ENCODE results near the gene ZBTB21. TPM values are rescaled to one million over a fixed set of nuclear protein-coding genes. Genes with fewer than 3 reads are reported as not detected.
A peak's percentile ranks its signal among the peaks of the same experiment; 100 is the strongest.

The ZBTB21 gene
- total and polyA plus RNA-seq, 9 of the 15 experiments (the other 6 are each of a cell fraction or from before 2014, with no cell fraction given): 2.2 to 15.2 (median 8.7) TPM

DNA sequence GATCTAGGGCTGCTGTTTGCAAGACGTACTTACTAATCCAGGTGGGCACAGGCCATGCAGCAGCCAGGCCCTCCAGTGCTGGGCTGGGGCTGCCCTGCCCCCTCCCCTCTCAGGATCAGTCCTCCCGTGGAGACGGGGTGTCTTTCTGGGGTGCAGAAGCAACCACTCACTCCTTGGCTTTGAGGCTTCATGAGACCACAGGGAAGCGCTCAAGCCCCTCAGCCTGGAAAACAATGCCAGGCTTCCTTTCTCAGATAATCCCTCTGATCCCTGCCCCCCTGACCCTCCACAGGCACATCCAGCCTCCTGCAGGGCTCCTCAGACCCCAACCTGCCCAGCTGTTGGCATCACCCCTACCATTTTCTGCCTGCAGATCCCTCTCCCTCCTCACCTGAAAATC is 42.5 kb downstream of the ZBTB21 start:
- Histone ChIP-seq H2AFZ (ENCODE audit: low read depth, low read length) (no peak overlapping the region), H3K4me2 (ENCODE audit: insufficient read depth, low read length) (no peak overlapping the region), H3K9ac (ENCODE audit: insufficient read depth in 1 of 2, low read depth in 2 of 2, low read length in 2 of 2) (0 out of 4 replicates have a peak overlapping the region, but pooled peaks of 1 of the 2 experiments have one; percentile 31), H3K9me3 (replicated peaks; ENCODE audit: control insufficient read depth, insufficient read depth, low read depth, low read length) (no peaks in the 10 kb centered on the region), H3K79me2 (ENCODE audit: control insufficient read depth, insufficient read depth, low read length) (no peaks in the 10 kb centered on the region), H3K4me1 (replicated peaks in 1 of 2; ENCODE audit: control insufficient read depth in 2 of 2, insufficient read depth in 2 of 2, low read length in 2 of 2) (peaks cover 0 to 4% of the 10 kb centered on the region in 2 experiments; a peak in 2 of 5 replicates), H3K27ac (ENCODE audit: extremely low read depth, low read depth, low read length) (no peak overlapping the region), H4K20me1 (replicated peaks; ENCODE audit: control insufficient read depth, insufficient read depth, low read length) (no peaks in the 10 kb centered on the region), H3K4me3 (no peak overlapping the region), H3K36me3 (ENCODE audit: control insufficient read depth, insufficient read depth, low read length) (no peaks in the 10 kb centered on the region), H3K27me3 (ENCODE audit: control insufficient read depth in 2 of 2, insufficient read depth in 2 of 2, low read length in 2 of 2) (peaks cover 41 to 82% of the 10 kb centered on the region in 2 experiments), H3K9me1 (ENCODE audit: control insufficient read depth, insufficient read depth, low read length) (no peaks in the 10 kb centered on the region)
- BruUV-seq (replicated peaks): no TSS peak
- 15% methylated on average over 4 of the region's 4 CpGs for WGBS (ENCODE audit: insufficient coverage, low coverage, missing lambda C conversion rate)
- CTCF ChIA-PET (ENCODE audit: low intra/inter-chr PET ratio): interaction anchor here (0.6 kb wide), 1 partner anchor 984 kb away, joined by 3 read pairs; no protein-coding TSS in a partner anchor
- no peak for FAIRE-seq
- in situ Hi-C loops (cut with MboI) (no loop called here), intact Hi-C loops (cut with micrococcal nuclease) (no loop called here)
- POLR2A ChIA-PET: interaction anchor here (0.5 to 1.2 kb wide), 2 partner anchors 10 to 83 kb away, joined by 3 read pairs; no protein-coding TSS in a partner anchor
- no peak for DNase-seq (ENCODE audit: extremely low read depth in 1 of 4, low spot score in 3 of 4)
- ATAC-seq: no peak
- TF ChIP-seq RBM39 (optimal IDR thresholded peaks at IDR 0.05; ENCODE audit: low read depth, low read length) (no peak), EZH2 (IDR thresholded peaks at IDR 0.05; ENCODE audit: borderline replicate concordance, low read depth, low read length) (no peak), ZNF124 (CRISPR knock-in tag; IDR thresholded peaks at IDR 0.05) (no peak), ZNF551 (CRISPR knock-in tag; IDR thresholded peaks at IDR 0.05) (no peak), SMC3 (conservative IDR thresholded peaks at IDR 0.05; ENCODE audit: insufficient read depth, low read depth, low read length) (no peak), MCM3 (IDR thresholded peaks at IDR 0.05) (no peak), FOXK2 (conservative IDR thresholded peaks at IDR 0.05 in 1 of 2, IDR thresholded peaks at IDR 0.05 in 1 of 2; ENCODE audit: low read depth in 2 of 2) (no peak)
- TF ChIP-seq, protein P1, sequence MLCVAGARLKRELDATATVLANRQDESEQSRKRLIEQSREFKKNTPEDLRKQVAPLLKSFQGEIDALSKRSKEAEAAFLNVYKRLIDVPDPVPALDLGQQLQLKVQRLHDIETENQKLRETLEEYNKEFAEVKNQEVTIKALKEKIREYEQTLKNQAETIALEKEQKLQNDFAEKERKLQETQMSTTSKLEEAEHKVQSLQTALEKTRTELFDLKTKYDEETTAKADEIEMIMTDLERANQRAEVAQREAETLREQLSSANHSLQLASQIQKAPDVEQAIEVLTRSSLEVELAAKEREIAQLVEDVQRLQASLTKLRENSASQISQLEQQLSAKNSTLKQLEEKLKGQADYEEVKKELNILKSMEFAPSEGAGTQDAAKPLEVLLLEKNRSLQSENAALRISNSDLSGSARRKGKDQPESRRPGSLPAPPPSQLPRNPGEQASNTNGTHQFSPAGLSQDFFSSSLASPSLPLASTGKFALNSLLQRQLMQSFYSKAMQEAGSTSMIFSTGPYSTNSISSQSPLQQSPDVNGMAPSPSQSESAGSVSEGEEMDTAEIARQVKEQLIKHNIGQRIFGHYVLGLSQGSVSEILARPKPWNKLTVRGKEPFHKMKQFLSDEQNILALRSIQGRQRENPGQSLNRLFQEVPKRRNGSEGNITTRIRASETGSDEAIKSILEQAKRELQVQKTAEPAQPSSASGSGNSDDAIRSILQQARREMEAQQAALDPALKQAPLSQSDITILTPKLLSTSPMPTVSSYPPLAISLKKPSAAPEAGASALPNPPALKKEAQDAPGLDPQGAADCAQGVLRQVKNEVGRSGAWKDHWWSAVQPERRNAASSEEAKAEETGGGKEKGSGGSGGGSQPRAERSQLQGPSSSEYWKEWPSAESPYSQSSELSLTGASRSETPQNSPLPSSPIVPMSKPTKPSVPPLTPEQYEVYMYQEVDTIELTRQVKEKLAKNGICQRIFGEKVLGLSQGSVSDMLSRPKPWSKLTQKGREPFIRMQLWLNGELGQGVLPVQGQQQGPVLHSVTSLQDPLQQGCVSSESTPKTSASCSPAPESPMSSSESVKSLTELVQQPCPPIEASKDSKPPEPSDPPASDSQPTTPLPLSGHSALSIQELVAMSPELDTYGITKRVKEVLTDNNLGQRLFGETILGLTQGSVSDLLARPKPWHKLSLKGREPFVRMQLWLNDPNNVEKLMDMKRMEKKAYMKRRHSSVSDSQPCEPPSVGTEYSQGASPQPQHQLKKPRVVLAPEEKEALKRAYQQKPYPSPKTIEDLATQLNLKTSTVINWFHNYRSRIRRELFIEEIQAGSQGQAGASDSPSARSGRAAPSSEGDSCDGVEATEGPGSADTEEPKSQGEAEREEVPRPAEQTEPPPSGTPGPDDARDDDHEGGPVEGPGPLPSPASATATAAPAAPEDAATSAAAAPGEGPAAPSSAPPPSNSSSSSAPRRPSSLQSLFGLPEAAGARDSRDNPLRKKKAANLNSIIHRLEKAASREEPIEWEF (CRISPR knock-in tag; IDR thresholded peaks at IDR 0.05): no peak
- TF ChIP-seq, protein P2, sequence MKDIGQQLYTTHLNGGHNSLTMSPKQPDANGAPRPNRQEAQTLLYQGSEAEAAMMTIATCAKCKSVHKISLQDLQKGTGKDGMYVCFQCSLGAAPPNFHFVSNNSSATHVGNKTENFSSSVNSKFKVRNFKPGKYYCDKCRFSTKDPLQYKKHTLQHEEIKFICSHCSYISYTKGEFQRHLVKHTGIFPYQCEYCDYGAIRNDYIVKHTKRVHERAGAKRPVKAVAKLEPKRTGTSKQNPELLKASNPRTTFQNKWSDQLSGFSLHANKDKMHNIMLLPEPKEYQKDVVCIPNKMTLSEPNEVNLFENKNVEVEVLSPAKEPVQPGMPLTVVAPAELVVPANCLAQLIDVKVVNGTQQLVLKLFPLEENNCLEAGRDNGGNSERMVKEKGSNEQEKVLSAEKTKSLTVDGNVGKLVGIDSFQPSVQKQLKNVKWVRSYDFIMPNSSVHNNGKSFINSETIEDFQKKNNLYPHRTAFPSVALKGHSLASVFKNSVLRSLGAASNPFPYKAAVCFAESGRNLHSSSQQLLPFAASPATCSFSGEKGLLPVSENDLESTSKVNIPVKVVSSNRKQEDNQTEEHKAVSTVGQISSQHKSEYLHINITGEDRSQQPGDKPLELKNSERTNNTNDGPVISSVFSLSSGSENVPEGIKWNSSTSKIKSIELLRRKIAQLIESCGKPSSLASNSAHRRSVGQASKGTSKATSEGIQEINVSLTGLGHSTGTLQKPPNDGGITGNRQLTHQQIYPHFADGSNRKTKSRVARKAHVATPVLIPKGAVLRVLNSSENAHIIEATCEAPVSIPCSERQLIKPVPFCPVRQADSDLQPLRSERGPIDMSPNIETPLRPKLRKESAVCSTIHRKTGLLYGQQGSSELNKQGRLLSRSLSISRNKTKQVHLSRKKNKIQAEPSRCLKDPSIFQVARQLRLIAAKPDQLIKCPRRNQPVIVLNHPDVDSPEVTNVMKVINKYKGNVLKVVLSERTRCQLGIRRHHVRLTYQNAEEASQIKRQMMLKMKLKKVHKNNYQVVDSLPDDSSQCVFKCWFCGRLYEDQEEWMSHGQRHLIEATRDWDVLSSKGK (CRISPR knock-in tag; IDR thresholded peaks at IDR 0.05): no peak
- TF ChIP-seq, protein P3, sequence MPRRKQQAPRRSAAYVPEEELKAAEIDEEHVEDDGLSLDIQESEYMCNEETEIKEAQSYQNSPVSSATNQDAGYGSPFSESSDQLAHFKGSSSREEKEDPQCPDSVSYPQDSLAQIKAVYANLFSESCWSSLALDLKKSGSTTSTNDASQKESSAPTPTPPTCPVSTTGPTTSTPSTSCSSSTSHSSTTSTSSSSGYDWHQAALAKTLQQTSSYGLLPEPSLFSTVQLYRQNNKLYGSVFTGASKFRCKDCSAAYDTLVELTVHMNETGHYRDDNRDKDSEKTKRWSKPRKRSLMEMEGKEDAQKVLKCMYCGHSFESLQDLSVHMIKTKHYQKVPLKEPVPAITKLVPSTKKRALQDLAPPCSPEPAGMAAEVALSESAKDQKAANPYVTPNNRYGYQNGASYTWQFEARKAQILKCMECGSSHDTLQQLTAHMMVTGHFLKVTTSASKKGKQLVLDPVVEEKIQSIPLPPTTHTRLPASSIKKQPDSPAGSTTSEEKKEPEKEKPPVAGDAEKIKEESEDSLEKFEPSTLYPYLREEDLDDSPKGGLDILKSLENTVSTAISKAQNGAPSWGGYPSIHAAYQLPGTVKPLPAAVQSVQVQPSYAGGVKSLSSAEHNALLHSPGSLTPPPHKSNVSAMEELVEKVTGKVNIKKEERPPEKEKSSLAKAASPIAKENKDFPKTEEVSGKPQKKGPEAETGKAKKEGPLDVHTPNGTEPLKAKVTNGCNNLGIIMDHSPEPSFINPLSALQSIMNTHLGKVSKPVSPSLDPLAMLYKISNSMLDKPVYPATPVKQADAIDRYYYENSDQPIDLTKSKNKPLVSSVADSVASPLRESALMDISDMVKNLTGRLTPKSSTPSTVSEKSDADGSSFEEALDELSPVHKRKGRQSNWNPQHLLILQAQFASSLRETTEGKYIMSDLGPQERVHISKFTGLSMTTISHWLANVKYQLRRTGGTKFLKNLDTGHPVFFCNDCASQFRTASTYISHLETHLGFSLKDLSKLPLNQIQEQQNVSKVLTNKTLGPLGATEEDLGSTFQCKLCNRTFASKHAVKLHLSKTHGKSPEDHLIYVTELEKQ (CRISPR knock-in tag; IDR thresholded peaks at IDR 0.05): no peak

All from K562 (cell line).